Measurements from ENCODE around the gene MAD1L1.

Gene MAD1L1

DNA sequence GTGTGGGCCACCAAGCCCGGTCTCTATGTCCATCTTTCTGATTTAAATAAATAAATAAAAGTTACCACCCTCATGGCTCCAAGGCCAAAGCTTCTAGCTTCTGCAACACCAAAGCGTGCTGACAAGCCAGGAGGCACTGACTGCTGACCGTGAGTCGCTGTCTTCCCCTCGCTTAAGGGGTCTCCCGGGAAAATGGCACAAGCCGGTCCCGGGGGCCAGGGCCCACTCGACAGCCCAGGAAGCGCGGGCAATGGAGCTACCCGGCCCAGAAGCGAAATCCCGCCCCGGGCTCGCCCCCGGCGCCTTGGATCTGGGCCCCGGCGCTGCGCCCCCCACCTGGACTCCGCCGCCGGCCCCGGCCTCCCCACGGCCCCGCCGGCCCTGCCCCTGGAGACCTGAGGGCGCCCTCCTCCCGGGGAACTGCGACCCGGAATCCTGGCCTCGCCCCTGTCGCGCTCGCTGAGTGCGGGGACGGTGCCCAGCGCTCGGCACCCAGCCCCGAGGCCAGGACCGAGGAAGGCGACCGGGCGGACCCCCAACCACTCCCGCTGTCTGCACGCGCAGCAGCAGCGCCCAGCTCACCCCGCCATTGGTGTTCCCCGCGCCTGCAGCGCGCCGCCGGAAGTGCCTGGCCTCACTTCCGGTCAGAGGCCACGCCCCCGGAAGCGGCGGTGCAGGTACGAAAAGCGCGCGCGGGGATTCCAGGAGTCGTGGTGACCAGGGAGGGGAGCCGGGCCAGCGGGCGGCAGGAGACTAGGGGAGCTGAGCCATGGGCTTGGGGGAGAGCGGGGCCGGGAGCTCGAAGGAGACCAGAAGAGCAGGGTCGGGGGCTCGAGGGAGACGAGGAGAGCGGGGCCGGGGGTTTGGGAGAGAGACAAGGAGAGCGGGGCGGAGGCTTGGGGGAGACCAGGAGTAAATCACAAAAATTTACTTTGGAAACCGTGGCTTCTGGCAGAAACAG lies 9.1 kb upstream of the MAD1L1 start, which contains the start of the genes MRM2 and NUDT1:
TSS of gene MRM2 (minus strand) at position 626 of the 961 bp plus-strand sequence. CDS start at position 590, 36 bp downstream.
TSS of gene NUDT1 (plus strand) at position 647 of the 961 bp plus-strand sequence. CDS start 2,349 bp downstream, outside the sequence.
- DNase-seq: peak; percentile 81

DNA sequence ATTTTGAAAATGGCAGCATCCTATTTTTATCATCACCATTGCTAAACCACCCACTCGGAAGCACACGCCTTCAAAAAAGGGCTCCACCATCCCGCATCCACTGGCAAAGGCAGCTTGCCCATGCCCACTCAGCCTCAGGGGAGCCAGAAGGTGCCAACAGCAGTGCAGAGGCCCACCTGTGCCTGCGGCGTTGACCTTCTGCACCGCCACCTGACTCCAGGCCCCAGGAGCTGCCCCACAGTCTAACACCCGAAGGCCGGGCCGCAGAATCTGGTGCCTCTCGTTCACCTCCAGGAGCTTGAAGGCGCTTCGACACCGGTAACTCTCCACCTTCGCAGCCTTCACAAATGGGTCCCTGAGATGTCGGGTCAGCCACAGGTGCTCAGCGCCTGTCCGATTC lies 6.5 kb upstream of the MAD1L1 start:
- DNase-seq: no peak

DNA sequence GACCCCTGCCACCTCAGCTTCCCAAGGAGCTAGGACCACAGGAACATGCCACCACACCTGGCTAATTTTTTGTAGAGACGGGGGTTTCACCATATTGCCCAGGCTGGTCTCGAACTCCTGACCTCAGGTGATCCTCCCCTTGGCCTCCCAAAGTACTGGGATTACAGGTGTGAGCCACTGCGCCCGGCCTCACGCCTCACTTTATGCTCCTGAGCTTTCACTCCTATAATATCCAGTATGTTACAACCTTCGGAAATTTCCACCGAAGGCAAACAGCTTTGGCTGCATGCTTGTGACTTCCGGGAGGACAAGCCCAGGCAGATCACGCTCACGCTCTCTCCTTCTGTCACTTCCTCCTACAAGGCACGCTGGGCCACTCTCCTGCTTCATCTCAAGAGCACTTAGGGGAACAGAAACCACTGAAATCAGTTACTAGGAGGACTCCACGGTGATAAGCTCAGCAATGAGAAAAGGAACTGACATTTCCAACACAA lies 4.4 kb upstream of the MAD1L1 start:
- DNase-seq: no peak

DNA sequence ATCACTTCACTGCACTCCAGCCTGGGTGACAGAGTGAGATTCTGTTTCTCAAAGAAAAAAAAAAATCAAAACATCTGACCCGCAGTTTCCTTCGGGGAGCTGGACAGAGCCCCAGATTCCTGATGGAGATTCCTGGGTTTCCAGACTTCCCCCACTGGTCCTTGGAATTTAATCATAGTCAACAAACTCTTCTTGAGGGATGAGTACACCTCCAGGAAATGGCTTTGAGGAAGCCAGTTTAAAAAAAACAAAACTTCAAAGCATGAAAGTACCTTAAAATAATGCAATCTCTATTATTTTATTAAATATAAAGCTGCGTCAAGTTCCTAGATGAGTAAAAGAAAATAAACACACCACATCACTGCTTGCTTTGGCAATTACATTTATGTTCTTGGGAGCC lies 1.2 kb upstream of the MAD1L1 start:
- no peak for DNase-seq

DNA sequence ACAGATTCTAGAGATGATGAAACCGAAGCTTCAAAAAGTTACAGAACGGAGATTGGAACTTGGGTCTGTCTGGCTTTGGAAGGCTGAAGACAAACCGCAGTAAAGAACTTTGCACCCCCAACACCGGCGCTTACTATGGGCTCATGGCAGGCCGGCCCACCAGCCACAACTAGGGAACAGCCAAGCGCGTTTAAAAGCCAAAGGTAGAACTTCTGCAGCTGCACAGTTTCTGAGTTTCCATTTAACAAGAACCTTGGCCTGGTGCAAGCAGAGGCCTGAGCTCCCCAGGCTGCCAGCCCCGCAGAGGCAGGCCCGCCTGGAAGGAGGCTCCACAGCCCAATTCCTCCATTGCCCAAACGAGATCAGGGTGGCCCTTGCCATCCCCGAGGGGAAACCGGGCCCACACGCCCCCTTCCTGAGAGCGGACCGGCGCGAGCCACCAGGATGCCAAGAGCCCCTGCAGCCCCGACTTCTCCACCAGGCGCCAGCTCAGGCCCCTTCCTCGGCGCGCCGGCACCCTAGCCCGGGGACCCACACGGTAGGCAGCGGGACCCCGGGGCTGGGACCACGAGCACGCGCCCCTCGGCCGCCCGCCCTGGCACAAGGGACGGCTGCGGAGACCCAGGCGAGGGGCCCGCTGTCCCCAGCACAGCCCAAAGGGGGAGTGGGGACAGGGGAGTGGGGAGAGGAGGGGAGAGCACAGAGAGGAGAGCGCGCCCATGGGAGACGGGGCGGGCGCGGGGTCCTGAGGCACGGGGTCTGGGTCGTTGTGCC lies 566 bp downstream of the MAD1L1 start:
- DNase-seq: no peak

DNA sequence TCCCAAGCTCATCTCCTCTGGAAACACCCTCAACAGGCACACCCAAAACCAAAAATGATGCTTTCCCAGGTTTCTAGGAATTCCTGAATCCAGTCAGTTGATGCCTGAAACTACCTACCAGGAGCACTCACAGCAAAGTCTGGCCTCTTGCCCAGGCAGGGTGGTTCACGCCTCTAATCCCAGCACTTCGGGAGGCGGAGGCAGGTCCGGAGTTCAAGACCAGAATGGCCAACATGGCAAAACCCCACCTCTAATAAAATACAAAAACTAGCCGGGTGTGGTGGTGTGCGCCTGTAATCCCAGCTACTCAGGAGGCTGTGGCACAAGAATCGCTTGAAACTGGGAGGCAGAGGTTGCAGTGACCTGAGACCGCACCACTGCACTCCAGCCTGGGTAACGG lies 1.9 kb downstream of the MAD1L1 start:
- DNase-seq: no peak

DNA sequence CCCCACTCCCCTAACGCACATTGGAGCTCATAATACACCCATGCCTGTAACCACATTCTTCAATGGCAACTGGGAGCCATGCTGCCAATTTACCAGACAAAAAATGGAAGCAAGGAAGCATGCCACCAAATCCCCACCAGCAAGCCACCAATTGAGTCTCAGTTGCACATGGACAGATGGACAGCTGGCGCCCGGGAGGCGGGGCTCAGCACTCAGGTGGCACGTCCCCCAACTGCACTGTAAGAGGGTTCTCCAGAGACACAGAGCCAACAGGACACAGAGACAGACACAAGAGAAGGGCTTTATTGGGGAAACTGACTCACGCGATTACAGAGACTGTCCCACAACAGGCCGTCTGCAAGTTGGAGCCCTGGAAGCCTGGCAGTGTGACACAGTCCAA lies 2.5 kb downstream of the MAD1L1 start:
- no peak for DNase-seq

DNA sequence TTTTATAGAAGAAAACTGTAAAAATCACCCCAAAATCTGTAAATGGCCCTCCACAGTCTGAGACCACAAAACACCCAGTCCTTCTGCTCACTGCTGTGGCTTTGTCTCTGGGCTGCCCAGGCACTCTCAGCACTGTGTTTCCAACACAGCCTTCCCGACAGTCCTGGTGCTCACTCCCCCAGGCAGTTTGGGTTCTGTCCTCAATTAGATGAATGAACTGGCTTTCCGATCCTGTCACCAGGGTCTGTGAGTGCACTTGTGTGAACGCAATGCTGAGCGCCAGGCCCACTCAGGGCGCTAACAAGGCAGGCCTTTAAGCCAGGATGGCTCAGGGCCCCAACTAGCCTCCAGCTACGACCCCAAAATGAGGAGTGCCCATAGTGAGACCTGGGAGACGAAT lies 3.3 kb downstream of the MAD1L1 start:
- no peak for DNase-seq

DNA sequence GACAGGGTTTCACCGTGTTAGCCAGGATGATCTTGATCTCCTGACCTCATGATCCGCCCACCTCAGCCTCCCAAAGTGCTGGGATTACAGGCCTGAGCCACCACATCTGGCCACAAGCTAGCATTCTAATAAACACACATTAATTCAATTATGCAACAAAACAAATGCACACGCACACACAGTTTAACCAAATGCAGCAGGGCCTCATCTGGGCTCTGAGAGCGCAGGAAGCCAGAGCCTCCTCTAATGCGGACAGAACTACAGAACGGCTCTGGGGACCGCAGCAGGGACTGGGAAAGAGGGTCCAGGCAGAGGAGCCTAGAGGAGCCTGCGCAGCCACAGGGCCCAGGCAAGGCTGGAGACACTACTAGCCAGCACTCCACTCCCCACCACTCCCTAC lies 3.8 kb downstream of the MAD1L1 start:
- DNase-seq: no peak

DNA sequence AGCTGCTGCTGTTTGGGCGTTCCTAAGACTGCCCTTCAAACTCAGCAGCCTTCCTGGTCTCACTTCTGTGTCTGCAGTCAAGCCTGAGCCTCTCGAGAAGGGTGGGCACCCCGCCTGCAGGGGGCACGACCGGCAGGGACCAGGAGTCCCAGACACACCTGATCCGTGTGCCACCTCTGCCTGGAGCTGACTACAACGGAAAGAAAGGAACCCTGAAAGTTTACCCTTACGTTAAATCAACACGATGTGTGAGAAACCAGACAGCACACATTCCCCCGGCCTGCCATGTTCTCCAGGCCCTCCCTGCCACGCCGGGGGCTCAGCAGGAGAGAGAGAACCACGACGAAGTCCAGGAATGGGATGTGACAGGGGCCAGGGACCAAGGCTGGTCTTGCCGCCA lies 5.0 kb downstream of the MAD1L1 start:
- DNase-seq: no peak

DNA sequence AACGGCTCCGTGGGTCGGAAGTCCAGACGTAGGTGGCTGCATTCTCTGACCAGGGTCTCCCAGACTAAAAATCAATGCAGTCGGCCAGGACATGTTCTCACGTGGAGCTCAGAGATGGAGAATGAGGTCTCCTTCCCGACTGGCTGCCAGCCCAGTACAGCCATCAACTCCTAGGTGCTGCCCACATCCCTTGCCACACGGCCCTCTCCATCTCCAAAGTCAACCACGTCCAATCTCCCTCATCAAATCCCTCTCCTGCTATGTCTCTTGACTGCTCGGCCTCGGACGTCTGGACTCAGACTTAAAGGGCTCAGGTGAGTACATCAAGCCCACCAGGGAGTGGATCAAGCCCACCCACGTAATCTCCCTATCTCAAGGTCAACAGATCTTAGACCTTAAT lies 6.9 kb downstream of the MAD1L1 start:
- no peak for DNase-seq

DNA sequence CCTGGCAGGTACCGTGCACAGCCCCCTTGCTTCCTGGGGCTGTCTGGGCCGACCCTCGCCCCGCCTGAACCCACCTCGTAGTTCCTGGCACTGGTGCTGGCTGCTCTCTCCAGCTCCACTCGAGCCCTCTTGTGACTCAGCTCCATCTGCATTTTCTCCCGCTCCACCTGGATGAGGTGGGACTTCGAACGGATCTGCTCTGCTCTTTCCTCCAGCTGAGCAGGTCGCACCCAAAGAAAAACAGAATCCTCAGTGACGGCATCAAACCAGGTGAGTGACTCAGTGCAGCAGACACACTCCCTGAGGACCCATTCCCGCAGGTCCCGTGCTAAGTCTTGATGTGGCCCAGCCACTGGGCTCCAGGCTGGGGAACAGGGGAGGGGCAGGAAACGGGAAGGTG lies 7.4 kb downstream of the MAD1L1 start:
- no peak for DNase-seq

DNA sequence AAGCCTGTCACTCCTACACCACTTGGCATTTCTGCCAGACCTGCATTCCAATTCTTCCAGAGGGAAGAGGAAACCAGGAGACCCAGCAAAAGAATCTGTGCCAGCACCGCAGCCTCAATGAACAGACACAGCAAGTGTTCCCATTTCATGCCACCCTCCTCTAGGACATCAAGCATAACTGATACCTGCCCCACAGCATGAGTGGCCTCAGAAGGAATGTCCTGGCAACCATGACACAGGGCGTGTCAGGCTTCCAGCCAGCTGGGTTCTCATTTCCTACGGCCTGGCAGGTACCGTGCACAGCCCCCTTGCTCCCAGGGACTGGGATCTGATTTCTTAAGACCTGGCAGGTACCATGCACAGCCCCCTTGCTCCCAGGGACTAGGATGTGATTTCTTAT lies 7.8 kb downstream of the MAD1L1 start:
- DNase-seq: no peak

DNA sequence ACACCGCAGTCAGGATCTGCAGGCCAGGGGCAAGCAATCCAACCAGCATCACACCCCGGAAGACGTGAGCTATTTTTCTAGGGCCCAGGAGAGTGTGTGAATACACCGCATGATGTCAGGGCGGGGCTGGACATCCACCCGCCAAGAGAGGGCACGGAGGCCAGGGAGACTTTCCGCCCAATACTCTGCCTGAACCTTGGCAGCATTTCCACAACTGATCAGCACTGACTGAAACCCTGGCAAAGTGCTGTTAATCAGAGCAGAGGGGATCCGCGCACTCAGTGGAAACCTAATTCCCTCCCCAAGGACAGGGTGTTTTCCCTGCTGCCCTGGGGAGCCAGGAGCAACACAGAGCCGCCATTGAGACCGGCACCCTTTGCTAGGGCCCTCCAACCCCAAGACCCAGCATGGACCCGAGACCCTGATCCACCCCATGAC lies 8.2 kb downstream of the MAD1L1 start:
- no peak for DNase-seq

DNA sequence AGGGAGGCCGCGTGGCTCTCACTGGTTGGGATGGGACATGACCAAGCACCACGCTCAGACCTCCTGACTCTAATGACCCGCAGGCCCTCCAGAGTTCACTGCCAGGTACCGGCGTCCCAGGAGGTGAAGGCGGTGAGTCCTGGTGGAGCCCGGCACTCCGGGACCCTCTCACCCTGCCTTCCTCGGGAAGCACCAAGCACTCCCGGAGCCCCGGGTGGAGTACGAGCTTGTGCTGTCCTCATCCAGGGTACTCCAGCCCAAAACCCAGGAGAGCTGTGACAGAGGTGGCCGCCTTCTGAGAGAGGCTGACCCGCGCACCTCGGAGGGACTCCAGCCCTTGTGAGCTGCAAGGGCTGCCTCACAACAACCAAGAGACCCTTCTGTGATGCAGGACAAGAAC lies 9.4 kb downstream of the MAD1L1 start:
- DNase-seq: no peak

DNA sequence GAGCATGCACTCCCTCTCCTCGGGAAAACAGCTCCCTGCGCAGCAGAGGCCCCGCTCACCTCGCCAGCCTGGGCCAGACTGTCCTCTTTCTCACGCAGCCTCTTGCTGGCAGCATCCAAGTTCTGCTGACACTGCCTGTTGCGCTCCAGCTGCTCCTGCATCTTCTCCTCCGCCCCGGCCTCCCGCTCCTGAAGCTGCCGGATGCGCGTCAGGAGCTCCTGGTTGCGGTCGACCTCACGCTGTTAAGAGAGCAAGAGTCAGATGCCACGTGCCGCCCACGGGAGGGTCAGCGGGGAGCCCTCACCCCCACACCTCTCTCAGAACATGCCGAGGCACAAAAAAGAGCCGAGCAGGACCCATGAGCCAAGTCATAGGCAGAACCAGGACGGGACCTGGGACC lies 10.2 kb downstream of the MAD1L1 start:
- DNase-seq: no peak

DNA sequence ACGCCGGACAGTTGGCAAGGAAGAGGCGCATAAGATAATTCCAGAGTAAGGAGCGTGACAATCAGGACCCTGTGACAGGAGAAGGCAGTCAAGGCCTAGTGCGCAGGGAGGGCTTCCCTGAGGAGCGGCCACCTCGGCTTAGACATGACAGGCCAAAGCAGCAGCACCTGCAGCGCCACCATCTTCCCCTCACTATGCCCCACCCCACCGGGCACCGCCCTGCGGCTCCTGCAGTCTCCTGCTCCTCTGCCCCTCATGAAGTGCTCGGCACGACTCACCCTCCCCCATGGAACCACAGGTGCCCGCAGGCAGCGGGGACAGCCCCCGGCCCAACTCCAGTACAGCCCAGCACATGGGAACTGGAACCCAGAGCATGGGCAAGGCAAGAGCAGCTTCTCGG lies 11.8 kb downstream of the MAD1L1 start:
- no peak for DNase-seq

DNA sequence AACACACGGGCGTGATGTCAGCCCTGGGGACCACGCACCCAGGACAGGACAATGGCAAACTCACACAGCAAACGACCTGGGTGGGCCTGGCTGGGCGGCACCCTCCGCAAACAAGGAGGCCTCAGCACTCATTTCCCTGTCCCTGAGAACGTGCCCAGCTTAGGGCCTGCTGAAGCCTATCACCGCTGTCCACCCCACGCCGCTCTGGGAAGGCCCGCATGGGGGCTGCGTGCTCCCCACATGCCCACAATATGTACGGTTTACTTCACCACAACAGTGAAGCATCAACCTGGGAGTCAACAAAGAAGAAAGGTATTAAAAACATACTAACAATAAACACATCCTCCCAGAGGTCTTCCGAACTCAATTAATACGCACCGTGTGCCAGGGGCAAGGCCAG lies 12.2 kb downstream of the MAD1L1 start:
- DNase-seq: no peak

DNA sequence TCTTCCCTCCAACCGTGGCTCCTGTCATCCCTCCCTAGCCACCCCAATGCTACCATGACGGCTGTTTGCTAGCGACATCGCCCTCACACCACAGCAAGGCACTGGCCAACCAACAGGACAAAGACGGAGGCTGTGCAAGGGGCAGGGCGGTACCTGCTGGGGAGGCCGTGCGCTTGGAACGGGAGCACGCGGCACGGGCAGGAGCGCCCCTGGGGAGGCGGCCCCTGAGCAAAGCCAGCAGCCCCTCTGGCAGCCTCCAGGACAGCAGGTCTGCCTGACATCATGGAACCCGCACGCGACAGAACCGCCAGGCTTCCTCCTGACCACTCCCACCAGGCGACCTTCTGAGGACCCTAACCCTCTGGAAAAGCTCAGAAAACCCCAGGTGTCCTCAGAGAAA lies 12.7 kb downstream of the MAD1L1 start:
- no peak for DNase-seq

DNA sequence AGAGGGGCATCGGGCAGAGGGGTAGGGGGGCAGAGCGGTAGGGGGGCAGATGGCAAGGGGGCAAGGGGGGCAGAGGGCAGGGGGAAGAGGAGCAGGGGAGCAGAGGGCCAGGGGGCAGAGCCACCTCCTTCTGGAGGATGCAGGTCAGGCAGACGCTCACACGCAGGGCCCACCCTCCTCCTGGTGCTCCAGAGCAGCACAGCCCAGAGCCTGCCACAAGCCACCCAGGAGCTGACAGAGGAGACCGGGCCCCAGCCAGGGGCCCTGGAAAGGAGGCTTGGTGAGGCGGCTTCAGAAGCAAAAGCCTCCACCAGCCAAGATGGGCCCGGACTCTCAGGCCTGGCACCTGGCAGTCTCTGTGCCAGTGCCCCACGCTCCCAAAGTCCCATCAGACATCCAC lies 13.1 kb downstream of the MAD1L1 start:
- DNase-seq: no peak

DNA sequence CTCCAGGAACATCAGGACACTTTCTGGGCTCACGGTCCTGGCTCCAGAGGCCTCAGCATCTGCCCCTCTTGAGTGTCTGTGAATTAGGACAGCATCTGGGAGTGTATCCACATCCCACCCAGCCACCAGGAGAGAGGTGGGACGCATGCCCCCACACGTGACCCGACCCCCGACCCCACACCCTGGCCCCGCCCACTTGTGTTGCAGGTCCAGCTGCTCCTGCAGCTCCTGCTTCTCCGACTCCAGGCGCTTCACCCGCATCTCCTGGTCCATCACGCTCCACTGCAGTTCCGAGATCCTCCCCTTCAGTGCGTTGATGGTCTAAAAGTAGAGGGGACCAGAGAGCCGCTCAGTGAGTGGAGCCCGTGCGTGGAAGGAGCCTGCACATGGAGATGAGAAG lies 13.6 kb downstream of the MAD1L1 start:
- no peak for DNase-seq

DNA sequence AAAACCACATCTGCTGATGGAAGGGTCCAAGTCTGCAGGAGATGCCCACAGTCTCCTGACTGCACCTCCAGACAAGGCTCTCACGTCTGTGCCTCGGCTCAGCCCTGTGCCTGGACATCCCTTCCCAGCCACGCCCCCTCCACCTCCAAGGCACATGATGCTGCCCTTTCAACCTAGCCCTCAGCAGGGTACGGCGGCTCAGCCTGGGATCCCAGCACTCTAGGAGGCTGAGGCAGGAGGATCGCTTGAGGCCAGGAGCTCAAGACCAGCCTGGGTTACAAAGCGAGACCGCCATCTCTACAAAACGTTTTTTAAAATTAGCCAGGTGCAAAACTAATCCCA lies 14.3 kb downstream of the MAD1L1 start:
- no peak for DNase-seq

DNA sequence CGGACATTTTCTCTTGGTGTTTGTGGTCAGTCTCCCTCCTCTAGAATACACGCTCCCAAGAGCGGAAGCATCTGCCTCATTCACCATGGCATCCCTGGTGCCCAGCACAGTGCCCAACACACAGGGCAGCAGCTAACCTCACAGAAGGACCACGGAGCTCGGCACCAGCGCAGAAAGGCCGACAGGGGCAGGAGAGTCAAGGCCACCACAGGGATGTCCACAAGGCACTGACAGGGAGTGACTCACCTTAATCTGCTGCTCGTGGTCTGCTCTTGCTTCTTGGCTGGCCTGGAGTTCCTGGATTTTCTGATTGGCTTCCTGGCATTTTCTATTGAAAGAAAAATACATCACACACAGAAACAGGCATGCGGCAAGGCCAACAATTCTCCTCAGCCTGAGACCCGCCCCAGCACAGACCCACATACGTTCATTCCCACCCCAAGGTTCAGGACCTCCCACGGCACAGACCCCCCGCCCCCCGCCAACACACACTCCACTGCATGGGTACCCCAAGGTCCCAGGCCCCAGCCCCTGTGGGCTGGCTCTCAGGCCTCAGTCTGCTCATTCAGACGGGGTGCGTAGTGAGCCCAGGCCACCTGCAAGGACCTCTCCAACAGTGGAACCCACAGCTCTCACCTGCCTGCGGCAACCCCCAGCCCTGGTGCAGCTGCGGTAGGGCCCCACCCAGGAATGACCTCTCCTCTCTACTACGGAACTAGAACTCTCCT lies 14.9 kb downstream of the MAD1L1 start:
- no peak for DNase-seq

Measured in NCI-H774 (cell line).